ENCODE measurements around the gene ICA1. TPM values are rescaled to one million over a fixed set of nuclear protein-coding genes. Genes with fewer than 3 reads are reported as not detected.

Gene ICA1
- total RNA-seq, 1 experiment from 2014 or later: 28.8 TPM

DNA sequence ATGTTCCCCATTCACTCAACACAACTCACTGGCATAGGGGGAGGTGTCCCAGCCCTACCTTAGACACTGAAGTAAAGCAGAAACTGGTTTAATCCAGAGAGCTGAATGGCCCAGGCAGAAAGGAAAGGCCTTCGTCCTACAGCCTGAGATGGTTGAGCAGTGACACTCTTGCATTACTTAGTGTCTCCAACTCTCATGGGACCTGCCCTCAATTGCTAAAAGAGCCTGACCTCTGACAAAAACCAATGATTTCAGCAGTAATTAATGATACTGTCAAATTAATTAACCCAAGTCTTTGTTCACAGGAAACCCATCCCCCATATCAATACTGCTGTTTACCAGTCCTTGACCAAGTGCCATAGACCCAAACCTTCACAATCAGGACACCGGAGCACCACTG is 48.6 kb downstream of the ICA1 start:
- no peak overlapping the region for H3K18ac ChIP-seq (ENCODE audit: insufficient read length, low read depth, low read length)
- H2AFZ ChIP-seq (ENCODE audit: low read length): no peak overlapping the region
- Mint-ChIP-seq H3K4me1 (peaks cover 38 to 40% of the 10 kb centered on the region in 2 experiments), H3K9me3 (no peaks in the 10 kb centered on the region; a peak in 1 of 5 replicates), H3K36me3 (ENCODE audit: insufficient read depth in 1 of 3, low read depth in 3 of 3) (peaks cover 0 to 8% (median 0%) of the 10 kb centered on the region in 3 experiments; a peak in 4 of 7 replicates), H3K27ac (peak overlapping the region in 1 of 3 experiments; percentile 69; a peak in 1 of 7 replicates), H3K27me3 (ENCODE audit: low read depth) (no peaks in the 10 kb centered on the region), H3K4me3 (no peak overlapping the region)
- H3K9me3 ChIP-seq (ENCODE audit: control insufficient read depth, low read depth, low read length): no peaks in the 10 kb centered on the region
- no peak for TF ChIP-seq CTCF (conservative IDR thresholded peaks at IDR 0.05)
- H3K27me3 ChIP-seq (ENCODE audit: insufficient read depth, low read length): no peaks in the 10 kb centered on the region
- H4K20me1 ChIP-seq (ENCODE audit: control insufficient read depth, insufficient read depth, insufficient read length): no peaks in the 10 kb centered on the region
- H2BK5ac ChIP-seq (ENCODE audit: insufficient read length, low read length): no peak overlapping the region
- H2BK12ac ChIP-seq (ENCODE audit: insufficient read length, low read depth, low read length): no peak overlapping the region
- no peaks in the 10 kb centered on the region for H3K79me2 ChIP-seq (ENCODE audit: insufficient read depth, low read length)
- no peak overlapping the region for H3K4me2 ChIP-seq (ENCODE audit: insufficient read depth, insufficient read length, low read length)
- H2BK20ac ChIP-seq (ENCODE audit: low read depth, low read length, poor library complexity, severe bottlenecking): no peak overlapping the region
- H2BK15ac ChIP-seq (ENCODE audit: low read depth, low read length): no peak overlapping the region
- H3K14ac ChIP-seq (ENCODE audit: insufficient read depth, low read length): no peak overlapping the region
- H3K4me1 ChIP-seq (ENCODE audit: insufficient read depth, low read length): peaks cover 6% of the 10 kb centered on the region; the same call in 1 of the 2 replicates
- no peak overlapping the region for H3K4ac ChIP-seq (ENCODE audit: low read depth, low read length)
- no peak for DNase-seq
- no peak overlapping the region for H3K56ac ChIP-seq (ENCODE audit: insufficient read length, low read depth, low read length)
- no peaks in the 10 kb centered on the region for H3K79me1 ChIP-seq (ENCODE audit: insufficient read depth, low read depth, low read length, poor library complexity, severe bottlenecking)
- H2AK5ac ChIP-seq (ENCODE audit: insufficient read length, low read length): no peak overlapping the region
- no peak overlapping the region for H4K5ac ChIP-seq (ENCODE audit: insufficient read length, low read depth, low read length)
- H3K23me2 ChIP-seq (ENCODE audit: insufficient read length, low read depth, low read length, poor library complexity, severe bottlenecking): no peaks in the 10 kb centered on the region
- H3K23ac ChIP-seq (ENCODE audit: insufficient read length, low read depth, low read length): no peak overlapping the region
- H3K27ac ChIP-seq (ENCODE audit: insufficient read length, low read depth, low read length): no peak overlapping the region
- no peak overlapping the region for H3K9ac ChIP-seq (ENCODE audit: extremely low read depth, insufficient read length, low read length)
- no CpG with 5 or more reads among the region's 2 CpGs for WGBS (ENCODE audit: extremely low coverage, insufficient read length, low lambda C conversion rate)
- H3T11ph ChIP-seq (ENCODE audit: low read length): no peak overlapping the region
- H4K8ac ChIP-seq (replicated peaks; ENCODE audit: insufficient read length, low read depth, low read length): no peak overlapping the region
- H2BK120ac ChIP-seq (ENCODE audit: low read depth, low read length, poor library complexity, severe bottlenecking): no peak overlapping the region
- H4K91ac ChIP-seq (ENCODE audit: insufficient read length, low read depth, low read length): no peak overlapping the region

Data from H9 (cell line).